HEK293T (cell line): Measurements from ENCODE around the gene CLCN4.

Experiments
- ARNT ChIP-seq: fragments of 450-650 bp; IDR thresholded peaks from 2 replicates; pipeline ENCODE4 v1.6.1; 2017; ENCODE audit warnings: mild to moderate bottlenecking
- BHLHE40 ChIP-seq: fragments of 450-650 bp; IDR thresholded peaks from 2 replicates; pipeline ENCODE4 v1.6.1; 2016; ENCODE audit warnings: mild to moderate bottlenecking, moderate library complexity, borderline replicate concordance
- LEF1 ChIP-seq: fragments of 450-650 bp; IDR thresholded peaks from 2 replicates; pipeline ENCODE4 v1.6.1; 2017; ENCODE audit warnings: mild to moderate bottlenecking, borderline replicate concordance
- ZNF384 ChIP-seq: fragments of 450-650 bp; IDR thresholded peaks from 2 replicates; pipeline ENCODE4 v1.6.1; 2016
- TF ChIP-seq, protein P1 (sequence below): fragments of 450-650 bp; IDR thresholded peaks from 2 replicates; pipeline ENCODE4 v1.6.1; 2016

DNA sequence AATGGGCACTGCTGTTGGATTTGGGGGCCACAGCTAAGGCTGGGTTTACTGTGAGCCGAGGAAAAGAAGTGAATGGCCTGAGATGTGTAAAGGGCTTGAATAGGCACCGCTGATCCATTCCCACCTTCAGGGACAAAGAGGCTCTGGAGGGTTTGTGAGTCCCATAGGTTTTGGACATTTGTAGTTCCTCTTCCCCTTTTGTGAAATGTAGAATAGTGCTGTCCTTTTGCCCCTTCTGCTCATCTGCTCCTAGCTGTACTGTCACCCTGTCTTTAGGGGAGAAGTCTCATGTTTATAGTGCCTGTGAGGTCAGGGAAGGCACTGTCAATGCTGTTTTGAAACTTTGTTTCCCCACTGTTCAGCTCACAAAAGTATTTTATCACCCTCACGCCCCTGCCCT, 26.4 kb upstream of the CLCN4 start:
- TF ChIP-seq LEF1: no peak
- no peak for TF ChIP-seq ZNF384
- TF ChIP-seq, protein P1, sequence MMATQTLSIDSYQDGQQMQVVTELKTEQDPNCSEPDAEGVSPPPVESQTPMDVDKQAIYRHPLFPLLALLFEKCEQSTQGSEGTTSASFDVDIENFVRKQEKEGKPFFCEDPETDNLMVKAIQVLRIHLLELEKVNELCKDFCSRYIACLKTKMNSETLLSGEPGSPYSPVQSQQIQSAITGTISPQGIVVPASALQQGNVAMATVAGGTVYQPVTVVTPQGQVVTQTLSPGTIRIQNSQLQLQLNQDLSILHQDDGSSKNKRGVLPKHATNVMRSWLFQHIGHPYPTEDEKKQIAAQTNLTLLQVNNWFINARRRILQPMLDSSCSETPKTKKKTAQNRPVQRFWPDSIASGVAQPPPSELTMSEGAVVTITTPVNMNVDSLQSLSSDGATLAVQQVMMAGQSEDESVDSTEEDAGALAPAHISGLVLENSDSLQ: no peak
- no peak for TF ChIP-seq ARNT
- TF ChIP-seq BHLHE40: no peak
